Hematopoietic multipotent progenitor cell (in vitro differentiated cells): ENCODE measurements around the gene WTAP. TPM values are rescaled to one million over a fixed set of nuclear protein-coding genes. Genes with fewer than 3 reads are reported as not detected.

Source experiments
- DNase-seq, 3 donors: peaks; one replicate each; pipeline ENCODE4 v3.0.0-alpha.2; 2011 to 2015; ENCODE audit warnings: low read depth in 2 of 3, low spot score in 2 of 3
- small RNA-seq: library from RNA; depleted of rRNA; stranded (forward); fragments of <200 nt; gene quantifications from one replicate; pipeline ENCODE3, GENCODE V24; 2012
- total RNA-seq: library from RNA; depleted of rRNA; stranded (reverse); fragments of >200 nt; gene quantifications from one replicate; pipeline ENCODE4 v1.2.3, GENCODE V29; 2012

The WTAP gene
- total RNA-seq, 1 donor, result 54.7 TPM

GRCh38 chr6:159797554-159797953 lies 70.2 kb downstream of the WTAP start:
- no peak for DNase-seq

- no peak for DNase-seq
Observed at GRCh38 chr6:159800141-159800865, 73.0 kb downstream of the WTAP start, which contains the start of gene PNLDC1. PNLDC1 (plus strand) TSS chr6:159800276; CDS start chr6:159800308, 32 bp downstream.

- DNase-seq, result no peak
Observed at GRCh38 chr6:159801935-159802334, 74.6 kb downstream of the WTAP start.

- DNase-seq, result no peak
Observed at GRCh38 chr6:159804504-159804903, 77.2 kb downstream of the WTAP start.

GRCh38 chr6:159805440-159806020 lies 78.2 kb downstream of the WTAP start:
- DNase-seq, result no peak

Small RNAs within 50 kb of the gene (small RNA-seq; reads per million reads assigned to genes)
- not detected for gene RNU4ATAC18P
- 1,400 reads per million, percentile 99 among the genes with 10 or more reads in this experiment for gene SNORA20
- not detected for gene SNORA29

Other genes starting within 250 kb of the WTAP start
- gene SOD2, start 34.3 kb upstream of the WTAP start, total RNA-seq, result 646 TPM
- gene ACAT2, start 34.5 kb downstream of the WTAP start, total RNA-seq, result 17.8 TPM
- 314 TPM for gene TCP1, start 62.1 kb downstream of the WTAP start, total RNA-seq
- gene MRPL18, start 63.0 kb downstream of the WTAP start, total RNA-seq, result 29.4 TPM
- gene PNLDC1, start 72.8 kb downstream of the WTAP start, total RNA-seq, result not detected
- under 0.01 TPM for gene MAS1, start 163.5 kb downstream of the WTAP start, total RNA-seq
- 3.8 TPM for gene IGF2R, start 241.6 kb downstream of the WTAP start, total RNA-seq